NCI-H460 (cell line): ENCODE measurements around the gene CUL1. TPM values are rescaled to one million over a fixed set of nuclear protein-coding genes. Genes with fewer than 3 reads are reported as not detected.

Experiments used
- DNase-seq: peaks from one replicate; pipeline ENCODE4 v3.0.0-alpha.2; 2016; ENCODE audit warnings: low read depth; ENCODE audit errors: extremely low read depth
- polyA plus RNA-seq: library from polyadenylated mRNA; depleted of rRNA; stranded (reverse); fragments of >200 nt; gene quantifications from 2 replicates; pipeline ENCODE4 v1.2.3, GENCODE V29; 2014; cell fraction: nucleus; rRNA removed
- total RNA-seq: library from RNA; depleted of rRNA; stranded (reverse); fragments of >200 nt; shearing (Covaris generic); gene quantifications from 2 replicates; pipeline ENCODE4 v1.2.3, GENCODE V29; 2014; rRNA removed

The CUL1 gene
- 59.1 and 68.4 TPM in 2 replicates for total RNA-seq
- 34.2 and 47.2 TPM in 2 replicates for polyA plus RNA-seq

DNA sequence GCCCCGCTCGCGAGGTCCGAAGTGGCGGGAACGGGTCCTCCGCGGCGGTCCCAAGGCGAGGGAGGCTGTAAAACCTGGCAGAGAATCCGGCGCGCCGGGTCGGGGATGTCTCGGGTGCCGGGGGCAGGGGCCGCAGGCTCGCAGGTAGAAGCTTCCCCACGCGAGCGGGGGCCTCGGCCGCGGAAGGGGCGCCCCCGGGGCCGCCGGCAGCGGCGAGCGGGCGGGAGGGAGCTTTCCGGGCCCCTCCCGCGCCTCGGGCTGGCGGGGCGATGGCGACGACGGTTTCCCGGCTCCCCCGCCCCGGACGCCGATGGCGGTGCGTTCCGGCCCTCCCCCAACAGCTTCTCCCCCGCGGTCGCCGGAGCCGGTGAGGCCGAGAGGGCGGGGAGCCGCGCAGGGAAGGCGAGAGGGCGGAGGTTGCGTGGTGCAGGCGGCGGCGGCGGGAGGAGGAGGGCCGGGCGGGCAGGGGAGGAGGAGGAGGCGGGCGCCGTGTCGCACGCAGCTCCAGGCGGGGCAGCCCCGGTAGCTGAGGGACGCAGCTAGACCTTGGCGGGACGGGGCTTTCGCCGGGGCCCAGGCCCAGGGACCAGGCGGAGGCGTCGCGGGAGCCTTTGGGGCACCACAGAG lies at the start of gene CUL1:
Gene CUL1 (plus strand): TSS at position 507 of the 627 bp plus-strand sequence. CDS start 31,220 bp downstream, outside the sequence.
- DNase-seq = peak; percentile 70

DNA sequence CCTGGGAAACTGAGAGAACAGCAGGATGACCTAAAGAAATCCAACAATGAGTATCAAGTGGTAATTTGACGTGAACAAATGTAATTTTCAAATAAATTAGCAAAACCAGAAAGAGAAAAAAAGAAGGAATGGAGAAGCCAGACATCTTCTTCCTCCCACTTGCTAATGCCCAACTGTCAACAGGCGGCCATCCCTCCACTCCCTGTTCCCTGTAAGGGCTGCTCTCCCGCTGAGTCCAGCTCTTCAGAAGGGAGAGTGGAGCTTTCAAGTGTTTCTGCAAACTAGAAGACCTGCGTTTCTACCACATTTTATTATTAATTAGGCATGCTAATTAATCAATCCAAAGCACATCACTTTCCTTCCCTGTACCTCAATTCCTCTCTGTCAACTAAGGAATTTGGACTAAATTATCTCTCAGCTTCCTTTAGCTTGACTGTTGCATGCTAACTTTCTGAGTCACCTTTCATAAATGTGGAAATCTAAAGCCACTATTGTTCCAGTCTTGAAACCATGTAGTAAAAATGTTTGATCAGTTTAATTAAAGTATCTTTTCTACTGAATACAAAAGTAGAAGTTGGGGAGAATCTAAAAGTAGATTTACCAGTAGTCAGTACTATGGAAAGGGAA lies 48.4 kb upstream of the CUL1 start:
- no peak for DNase-seq

DNA sequence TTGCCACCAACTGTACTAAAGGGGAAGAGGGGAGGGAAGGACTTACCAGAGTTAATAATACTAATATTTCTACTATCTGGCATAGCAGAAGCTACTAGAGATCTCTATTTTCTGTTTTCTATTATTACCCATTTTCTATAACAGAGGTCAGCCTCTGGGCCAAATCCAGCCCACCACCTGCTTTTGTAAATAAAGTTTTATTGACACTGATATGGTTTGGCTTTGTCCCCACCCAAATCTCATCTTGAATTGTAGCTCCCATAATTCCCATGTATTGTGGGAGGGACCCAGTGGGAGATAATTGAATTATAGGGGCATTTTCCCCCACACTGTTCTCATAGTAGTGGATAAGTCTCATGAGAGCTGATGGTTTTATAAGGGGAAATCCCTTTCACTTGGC lies 45.9 kb upstream of the CUL1 start:
- DNase-seq = no peak

DNA sequence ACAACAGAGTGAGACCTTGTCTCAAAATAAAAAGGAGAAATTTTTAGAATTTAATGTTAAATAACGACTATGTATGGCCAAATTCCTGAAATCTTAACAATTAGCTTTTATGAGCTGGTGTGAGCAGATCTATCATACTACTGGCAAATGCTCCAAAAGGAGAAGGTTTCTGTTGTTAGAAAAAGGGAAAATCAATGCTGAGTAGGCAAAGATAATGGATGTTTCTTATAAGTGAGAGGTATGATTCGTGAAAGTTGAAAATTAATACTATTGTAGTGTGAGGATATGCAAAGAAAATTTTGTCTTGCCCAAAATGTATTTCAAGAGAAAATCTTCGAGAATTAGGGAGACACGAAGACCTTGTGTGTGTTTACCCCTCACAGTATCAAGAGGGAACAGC lies 40.8 kb upstream of the CUL1 start:
- no peak for DNase-seq

- DNase-seq = no peak
Observed at GRCh38 chr7:148661471-148661870, 37.2 kb upstream of the CUL1 start.

- no peak for DNase-seq
Observed at GRCh38 chr7:148662646-148663045, 36.1 kb upstream of the CUL1 start.

DNA sequence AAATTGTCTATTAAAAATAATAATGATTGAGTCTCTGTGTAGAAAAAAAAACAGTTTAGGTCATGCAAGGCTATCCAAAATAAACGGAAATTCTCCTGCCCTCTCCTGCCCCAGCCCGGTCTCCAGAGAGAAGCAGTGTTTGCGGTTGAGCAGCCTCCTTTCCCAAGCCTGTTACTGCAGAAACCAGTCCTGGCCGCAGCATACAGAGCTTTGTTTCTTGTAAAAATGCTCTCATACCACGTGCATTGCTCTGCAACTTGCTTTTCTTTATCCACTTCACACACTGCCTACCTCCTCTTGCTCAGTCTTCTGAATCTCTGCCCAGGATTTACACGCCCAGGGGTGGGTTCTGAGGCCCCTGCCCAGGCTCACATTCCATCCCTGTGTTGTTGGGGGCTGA lies 34.4 kb upstream of the CUL1 start:
- no peak for DNase-seq

DNA sequence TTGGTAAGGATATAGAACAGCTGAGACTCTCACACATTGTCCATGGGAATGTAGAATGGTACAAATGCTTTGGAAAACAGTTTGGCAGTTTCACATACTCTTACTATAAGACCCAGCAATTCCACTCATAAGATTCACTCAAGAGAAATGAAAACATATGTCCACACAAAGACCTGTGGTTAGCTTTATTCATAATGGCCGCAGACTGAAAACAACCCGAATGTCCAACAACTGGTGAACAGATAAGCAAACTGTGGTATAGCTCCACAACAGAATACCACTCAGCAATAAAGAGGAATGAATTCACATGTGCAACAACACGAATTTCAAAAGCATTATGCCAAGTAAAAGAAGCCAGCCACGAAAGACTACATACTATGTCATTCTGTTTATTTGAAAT lies 33.5 kb upstream of the CUL1 start:
- DNase-seq = no peak

GRCh38 chr7:148669927-148670326 lies 28.8 kb upstream of the CUL1 start:
- no peak for DNase-seq

DNA sequence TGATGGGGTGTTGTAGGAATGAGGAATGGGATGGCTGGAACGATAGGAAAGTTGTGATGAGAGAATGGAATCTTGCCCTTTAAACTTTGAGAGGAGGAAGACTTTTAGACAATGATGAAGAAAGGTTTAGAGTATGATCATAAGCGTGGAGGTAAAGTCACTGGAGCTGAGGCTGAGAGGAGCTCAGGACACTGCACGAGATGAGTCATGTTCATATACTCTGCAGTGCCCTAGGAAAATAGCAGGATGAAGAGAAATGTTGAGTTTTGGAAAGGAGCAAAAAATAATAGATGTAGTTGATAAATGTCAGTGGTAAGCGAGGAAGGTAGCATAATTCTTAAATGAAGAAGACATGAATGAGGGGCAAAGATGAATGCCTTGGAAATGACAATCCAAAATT lies 28.3 kb upstream of the CUL1 start:
- DNase-seq = no peak

DNA sequence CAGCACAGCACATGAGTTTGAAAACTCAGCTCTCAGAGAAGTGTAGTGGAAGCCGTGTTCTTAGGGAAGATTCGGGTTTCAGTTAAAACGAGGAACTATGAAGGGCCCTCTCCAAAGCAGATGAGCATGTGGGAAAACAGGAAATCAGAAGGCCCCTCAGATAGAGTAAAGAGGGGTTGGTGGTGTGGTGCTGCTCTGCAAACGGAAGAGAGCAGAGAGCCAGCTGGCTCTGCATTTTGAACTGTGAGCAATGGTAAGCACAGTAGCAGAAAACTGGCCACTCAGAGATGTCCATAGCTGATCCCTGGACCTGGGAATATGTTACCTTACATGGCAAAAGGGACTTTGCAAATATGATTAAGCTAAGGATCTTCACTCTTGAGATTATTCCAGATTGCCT lies 27.9 kb upstream of the CUL1 start:
- DNase-seq = no peak

DNA sequence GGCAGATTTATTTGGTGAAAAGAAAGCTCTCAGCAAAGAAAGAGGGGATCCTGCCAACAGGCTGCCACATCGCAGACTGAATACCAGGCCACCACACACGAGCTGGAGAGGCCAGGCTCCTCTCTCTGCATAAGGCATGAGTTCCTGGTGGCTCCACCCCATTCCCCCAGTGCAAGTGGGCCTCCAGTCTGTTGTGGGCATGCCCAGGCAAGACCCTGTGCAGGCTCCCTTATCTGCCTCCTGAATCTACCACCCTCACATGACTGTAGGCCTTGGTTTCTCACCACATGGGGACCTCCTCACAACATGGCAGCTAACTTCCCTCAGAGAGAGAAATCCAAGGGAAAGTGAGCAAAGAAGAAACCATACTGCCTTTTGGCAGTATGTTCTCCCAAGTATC lies 26.7 kb upstream of the CUL1 start:
- no peak for DNase-seq

- DNase-seq = no peak
Observed at GRCh38 chr7:148674689-148675088, 24.0 kb upstream of the CUL1 start.

DNA sequence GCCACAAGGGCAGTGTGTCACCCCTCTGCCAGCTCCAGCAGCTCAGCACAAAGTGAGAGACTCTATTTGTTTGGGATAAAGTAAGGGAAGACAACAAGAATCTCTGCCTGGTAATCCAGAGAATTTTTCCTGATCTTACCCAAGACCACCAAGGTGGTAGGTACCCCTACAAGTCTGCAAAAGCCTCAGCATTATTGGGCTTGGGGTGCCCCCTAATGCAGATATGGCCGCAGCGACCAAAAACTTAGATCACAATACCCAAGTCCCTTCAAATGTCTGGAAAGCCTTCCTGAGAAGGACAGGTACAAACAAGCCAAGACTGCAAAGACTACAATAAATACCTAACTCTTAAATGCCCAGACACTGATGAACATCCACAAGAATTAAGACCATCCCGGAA lies 22.4 kb upstream of the CUL1 start:
- DNase-seq = no peak

DNA sequence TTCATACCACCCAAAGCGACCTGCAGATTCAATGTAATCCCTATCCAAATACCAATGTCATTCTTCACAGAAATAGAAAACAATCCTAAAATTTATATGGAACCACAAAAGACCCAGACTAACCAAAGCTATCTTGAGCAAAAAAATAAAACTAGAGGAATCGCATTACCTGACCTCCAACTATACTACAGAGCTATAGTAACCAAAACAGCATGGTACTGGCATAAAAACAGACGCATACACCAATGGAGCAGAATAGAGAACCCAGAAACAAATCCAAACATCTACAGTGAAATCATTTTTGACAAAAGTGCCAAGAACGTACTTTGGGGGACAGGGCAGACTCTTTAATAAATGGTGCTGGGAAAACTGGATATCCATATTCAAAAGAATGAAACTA lies 16.9 kb upstream of the CUL1 start:
- no peak for DNase-seq

GRCh38 chr7:148684289-148684830 lies 14.3 kb upstream of the CUL1 start:
- DNase-seq = no peak

- DNase-seq = no peak
Observed at GRCh38 chr7:148686312-148686937, 12.3 kb upstream of the CUL1 start.

- no peak for DNase-seq
Observed at GRCh38 chr7:148687555-148687954, 11.1 kb upstream of the CUL1 start.

DNA sequence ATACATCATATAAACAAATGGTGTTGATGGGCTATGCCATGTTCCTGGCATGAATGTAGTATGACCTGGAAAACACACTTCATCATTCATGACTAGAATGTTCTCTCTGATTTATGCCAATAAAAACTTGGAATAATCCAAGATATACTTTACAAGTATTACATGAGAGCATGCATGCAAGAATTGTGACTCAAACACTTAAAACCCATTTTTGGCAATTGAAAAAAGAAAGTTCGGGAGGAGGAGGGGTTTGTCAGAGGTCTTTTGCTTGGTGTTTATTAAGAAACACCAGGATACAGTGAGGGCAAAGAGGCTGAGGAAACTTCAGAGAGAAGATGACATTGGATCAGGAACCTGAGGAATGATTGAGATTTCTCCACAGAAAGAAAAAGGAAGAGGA lies 10.2 kb upstream of the CUL1 start:
- no peak for DNase-seq

GRCh38 chr7:148693651-148694050 lies 5.1 kb upstream of the CUL1 start:
- no peak for DNase-seq

DNA sequence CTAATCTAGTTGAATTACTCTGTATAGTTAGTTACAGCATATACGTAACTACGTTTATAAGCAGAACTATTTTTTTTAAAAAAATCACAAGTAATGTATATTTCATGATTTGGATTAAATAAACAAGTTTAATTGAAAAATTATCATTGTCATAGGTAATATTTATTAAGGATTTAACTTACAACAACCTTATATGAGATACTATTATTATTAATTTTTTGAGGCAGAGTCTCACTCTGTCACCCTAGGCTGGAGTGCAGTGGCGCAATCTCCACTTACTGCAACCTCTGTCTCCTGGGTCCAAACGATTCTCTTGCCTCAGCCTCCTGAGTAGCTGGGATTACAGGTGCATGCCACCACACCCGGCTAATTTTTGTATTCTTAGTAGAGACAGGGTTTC lies 4.1 kb upstream of the CUL1 start:
- no peak for DNase-seq

- DNase-seq = no peak
Observed at GRCh38 chr7:148695953-148696352, 2.8 kb upstream of the CUL1 start.
